ENCODE data around the gene NT5C2.

NT5C2 gene

DNA sequence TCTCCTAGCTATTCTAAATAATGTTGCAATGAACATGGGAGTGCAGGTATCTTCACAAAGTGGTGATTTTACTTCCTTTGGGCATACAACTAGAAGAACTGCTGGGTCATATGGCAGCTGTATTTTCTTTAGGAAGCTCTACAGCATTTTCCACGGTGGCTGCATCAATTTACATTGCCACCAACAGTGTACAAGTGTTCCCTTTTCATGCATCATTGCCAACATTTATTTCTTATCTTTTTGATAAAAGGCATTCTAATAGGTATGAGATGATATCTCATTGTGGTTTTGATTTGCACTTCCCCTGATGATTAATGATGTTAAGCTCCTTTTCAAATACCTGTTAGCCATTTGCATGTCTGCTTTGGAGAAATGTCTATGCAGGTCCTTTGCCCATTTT, 52.6 kb downstream of the NT5C2 start:
- TF ChIP-seq, protein P1, sequence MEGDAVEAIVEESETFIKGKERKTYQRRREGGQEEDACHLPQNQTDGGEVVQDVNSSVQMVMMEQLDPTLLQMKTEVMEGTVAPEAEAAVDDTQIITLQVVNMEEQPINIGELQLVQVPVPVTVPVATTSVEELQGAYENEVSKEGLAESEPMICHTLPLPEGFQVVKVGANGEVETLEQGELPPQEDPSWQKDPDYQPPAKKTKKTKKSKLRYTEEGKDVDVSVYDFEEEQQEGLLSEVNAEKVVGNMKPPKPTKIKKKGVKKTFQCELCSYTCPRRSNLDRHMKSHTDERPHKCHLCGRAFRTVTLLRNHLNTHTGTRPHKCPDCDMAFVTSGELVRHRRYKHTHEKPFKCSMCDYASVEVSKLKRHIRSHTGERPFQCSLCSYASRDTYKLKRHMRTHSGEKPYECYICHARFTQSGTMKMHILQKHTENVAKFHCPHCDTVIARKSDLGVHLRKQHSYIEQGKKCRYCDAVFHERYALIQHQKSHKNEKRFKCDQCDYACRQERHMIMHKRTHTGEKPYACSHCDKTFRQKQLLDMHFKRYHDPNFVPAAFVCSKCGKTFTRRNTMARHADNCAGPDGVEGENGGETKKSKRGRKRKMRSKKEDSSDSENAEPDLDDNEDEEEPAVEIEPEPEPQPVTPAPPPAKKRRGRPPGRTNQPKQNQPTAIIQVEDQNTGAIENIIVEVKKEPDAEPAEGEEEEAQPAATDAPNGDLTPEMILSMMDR (IDR thresholded peaks at IDR 0.05), result no peak

DNA sequence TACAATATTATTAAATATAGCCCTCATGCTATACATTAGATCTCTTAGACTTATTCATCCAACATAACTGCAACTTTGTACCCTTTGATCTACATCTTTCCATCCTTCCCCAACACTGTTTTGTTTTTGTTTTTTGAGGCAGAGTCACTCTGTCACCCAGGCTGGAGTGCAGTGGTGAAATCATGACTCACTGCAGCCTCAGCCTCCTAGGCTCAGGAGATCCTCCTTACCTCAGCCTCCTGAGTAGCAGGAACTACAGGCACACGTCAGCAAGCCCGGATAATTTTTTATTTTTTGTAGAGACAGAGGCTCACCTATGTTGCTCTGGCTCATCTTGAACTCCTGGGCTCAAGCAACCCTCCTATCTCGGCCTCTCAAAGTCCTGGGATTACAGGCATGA, 53.3 kb downstream of the NT5C2 start:
- TF ChIP-seq, protein P1 (IDR thresholded peaks at IDR 0.05), result no peak

DNA sequence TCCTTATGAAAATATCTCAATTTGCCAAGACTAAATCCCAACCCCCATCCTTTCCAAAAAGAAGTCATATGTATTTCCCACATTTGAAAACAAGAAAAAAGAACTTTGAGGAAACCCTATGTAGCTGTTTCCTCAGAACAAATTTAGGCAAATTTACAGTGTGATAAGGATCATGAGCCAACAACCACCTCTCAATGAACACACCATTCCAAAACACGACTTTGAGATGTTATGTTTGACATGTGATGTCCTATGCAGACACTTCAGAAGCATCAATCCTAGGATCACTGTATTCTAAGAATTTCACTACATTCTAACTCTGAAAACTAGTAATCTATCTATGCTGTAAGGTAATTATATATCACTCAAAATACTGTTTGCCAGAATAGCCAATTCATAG, 62.2 kb downstream of the NT5C2 start:
- TF ChIP-seq, protein P1 (IDR thresholded peaks at IDR 0.05), result no peak

DNA sequence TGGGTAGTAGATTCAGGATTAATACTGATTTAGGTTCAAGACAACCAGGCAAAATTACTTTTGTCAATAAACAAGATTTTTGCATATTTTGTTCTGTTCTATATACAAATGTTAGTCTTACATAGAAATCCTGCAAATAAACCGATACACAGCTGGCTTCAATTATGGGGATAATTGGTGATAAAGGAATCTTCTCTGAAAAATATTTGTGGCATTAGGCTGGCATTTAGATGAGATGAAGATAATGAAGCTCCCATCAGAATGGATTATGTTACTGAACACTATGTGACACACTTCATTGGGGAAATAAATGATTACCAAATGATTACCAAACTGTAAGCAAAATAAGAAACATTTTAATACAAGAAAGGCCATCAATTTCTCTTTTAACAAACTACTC, 65.8 kb downstream of the NT5C2 start:
- TF ChIP-seq, protein P1 (IDR thresholded peaks at IDR 0.05), result no peak

DNA sequence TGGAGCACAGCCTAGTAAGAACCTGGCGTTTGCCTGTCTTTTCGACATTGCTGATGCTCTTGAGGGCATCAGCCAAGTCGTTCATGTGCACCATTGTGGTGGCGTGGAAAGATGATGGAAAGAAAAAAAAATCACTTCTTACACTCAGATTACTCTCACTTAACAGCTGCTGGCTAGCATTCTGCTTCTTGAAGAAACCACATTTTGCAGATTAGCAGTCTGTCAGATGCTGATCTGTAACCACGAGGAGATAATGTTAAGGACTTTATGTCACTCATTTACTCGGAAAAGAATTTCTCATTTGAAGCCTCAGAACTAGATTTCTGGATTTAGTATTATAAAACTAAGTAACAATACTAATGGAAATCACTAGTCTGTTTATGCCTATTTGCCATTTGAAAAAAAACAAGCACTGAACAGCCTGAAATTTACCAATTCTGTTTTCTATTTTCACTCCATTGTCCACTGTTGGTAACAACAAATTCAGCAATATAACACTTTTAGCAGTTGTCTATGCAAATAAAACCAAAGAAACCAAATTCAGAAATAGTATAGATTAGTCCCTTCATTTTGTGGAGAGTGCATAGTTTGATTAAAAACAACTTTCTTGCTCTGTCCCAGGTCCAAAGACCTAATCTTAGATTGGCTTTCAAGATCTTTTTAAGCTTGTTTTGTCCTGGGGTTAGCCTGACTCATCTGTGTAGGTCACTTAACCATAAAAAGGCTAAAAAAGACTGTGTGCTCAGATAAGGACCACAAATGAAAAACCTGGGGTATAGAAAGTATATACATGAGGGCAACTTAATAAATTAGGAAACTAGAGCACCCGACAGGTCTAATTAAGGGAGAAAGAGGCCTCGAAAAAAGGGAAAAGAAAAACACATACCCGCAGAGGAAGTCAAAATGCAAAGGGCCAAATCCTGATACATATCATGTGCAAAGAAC, 67.5 kb downstream of the NT5C2 start:
- TF ChIP-seq, protein P1 (IDR thresholded peaks at IDR 0.05), result no peak

DNA sequence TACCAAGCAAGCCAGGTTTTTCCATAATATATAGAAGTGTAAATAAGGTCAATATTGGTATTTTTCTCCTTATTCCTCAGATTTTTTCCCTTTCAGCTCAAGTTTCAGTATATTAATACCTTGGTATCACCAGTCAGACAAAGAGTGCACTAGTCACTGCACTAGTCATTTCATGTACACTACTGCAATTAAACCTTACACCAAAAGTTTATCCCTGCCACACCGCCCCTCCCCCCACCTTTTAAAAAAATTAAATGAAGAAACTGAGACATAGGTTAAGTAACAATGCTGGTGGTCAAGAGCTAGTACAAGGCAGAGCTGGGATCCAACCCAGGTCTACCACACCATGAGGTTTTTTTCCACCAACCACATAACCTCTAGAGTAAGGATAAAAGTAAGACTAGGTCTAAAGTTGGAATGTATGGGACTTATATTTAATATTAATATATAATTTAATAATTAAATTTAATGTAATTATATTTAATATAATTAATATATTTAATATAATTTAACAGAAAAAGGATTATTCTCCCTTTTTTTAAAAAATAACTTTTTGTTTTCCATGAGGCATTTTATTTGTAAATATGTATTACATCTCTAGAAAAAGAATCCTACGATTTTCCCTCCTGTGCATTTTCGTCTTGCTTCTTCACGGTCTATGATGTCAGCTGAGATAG, 68.5 kb downstream of the NT5C2 start:
- TF ChIP-seq, protein P1 (IDR thresholded peaks at IDR 0.05), result no peak

DNA sequence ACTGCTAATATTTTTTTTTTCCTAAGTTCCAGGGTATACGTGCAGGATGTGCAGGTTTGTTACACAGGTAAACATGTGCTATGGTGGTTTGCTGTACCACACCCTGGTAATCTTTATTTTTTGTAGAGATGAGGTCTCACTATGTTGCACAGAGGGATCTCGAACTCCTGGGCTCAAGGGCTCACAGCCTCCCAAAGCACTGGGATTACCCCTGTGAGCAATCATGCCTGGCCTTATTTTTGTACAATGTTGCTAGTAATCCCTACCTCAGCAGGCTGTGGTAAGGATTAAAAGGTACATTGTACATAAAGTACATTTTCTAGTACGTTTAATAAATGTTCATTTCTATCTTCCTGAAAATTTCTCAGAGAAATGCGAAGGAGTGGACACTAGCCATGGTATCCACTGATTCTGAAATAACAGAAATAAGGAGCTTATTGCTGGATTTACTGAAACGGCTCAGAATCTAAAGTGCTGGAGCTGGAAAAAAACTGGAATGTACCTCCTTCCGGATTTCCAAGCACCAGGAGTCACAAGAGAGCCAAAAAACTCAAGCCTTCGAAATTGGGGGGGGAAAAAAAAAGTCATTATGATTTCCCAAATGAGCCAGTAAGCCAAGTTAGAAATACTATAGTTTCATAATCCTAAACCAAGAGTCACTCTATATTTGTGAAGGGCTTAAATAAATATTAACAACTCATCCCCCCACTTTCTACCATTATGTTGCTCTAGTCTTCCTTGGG, 69.6 kb downstream of the NT5C2 start:
- TF ChIP-seq, protein P1 (IDR thresholded peaks at IDR 0.05), result no peak

All from LNCAP (cell line).